ENCODE data around the gene EXOSC10.
"Not testable (repeated sequence)": the region's sequence is repeated elsewhere in the genome, so short reads cannot be mapped to it uniquely, and the experiment has no call there.

EXOSC10 gene

DNA sequence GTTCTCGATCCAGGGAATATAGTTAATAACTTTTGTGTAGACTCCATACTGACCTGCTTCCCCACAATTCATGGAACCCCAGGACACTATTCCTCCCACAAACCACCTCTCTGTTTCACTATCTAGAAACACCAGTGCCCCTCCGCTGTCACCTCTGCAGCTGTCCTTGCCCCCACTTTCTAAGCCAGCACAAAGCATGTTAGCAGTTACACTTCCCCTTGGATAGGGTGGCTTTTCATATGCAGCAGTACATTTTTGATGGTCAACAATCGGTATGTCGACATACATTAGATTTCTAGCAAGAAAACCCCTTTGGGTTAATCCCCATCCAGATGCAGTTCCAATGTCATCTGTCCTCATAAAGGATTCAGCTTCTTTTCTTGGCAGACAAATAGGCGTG, 72.8 kb downstream of the EXOSC10 start:
- TF ChIP-seq, protein P1, sequence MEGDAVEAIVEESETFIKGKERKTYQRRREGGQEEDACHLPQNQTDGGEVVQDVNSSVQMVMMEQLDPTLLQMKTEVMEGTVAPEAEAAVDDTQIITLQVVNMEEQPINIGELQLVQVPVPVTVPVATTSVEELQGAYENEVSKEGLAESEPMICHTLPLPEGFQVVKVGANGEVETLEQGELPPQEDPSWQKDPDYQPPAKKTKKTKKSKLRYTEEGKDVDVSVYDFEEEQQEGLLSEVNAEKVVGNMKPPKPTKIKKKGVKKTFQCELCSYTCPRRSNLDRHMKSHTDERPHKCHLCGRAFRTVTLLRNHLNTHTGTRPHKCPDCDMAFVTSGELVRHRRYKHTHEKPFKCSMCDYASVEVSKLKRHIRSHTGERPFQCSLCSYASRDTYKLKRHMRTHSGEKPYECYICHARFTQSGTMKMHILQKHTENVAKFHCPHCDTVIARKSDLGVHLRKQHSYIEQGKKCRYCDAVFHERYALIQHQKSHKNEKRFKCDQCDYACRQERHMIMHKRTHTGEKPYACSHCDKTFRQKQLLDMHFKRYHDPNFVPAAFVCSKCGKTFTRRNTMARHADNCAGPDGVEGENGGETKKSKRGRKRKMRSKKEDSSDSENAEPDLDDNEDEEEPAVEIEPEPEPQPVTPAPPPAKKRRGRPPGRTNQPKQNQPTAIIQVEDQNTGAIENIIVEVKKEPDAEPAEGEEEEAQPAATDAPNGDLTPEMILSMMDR (conservative IDR thresholded peaks at IDR 0.05; ENCODE audit: control insufficient read depth, insufficient read depth, low read depth, low read length), result no peak
- no peak overlapping the region for H3K4me3 ChIP-seq (ENCODE audit: control insufficient read depth, low read depth, low read length)
- DNase-seq (ENCODE audit: low read depth), result no peak

DNA sequence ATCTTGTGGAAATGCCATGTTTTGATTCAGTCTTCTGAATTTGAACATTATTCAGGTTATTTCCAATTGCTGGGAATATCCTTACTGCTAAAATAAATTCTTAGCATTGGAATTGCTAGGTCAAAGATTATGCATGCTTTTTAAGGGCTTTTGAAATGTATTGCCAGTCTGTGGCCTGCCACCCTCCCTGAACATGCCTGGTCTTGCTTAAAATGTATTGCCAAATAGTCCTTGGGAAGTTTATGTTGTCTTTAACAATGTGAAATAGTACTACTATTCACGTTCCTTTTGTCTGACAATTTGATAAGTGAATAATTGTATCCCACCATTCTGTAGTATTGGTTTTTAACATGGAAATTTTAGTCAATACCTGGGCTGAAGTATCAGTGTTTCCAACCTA, 73.6 kb downstream of the EXOSC10 start:
- TF ChIP-seq, protein P1 (conservative IDR thresholded peaks at IDR 0.05; ENCODE audit: control insufficient read depth, insufficient read depth, low read depth, low read length), result no peak
- no peak for DNase-seq (ENCODE audit: low read depth)
- no peak overlapping the region for H3K4me3 ChIP-seq (ENCODE audit: control insufficient read depth, low read depth, low read length)

DNA sequence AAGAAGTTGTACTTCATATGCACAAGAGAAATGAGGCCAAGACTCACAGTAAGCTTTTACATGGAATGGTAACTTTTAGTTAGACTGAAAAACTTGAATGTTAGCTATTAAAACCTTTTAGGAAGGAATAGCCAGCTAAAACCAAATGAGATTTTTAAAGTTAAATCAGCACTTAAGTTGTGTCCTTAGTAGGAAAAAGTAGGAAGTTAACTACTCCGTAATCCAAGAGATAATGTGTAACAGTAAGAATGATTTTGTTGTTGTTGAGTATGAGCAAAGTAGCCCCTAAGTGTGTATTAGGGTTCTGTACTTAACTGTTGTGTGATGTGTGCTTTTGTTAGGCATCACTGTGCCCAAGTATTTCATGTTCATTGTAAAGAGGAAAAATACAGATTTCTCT, 74.1 kb downstream of the EXOSC10 start:
- TF ChIP-seq, protein P1 (conservative IDR thresholded peaks at IDR 0.05; ENCODE audit: control insufficient read depth, insufficient read depth, low read depth, low read length), result no peak

DNA sequence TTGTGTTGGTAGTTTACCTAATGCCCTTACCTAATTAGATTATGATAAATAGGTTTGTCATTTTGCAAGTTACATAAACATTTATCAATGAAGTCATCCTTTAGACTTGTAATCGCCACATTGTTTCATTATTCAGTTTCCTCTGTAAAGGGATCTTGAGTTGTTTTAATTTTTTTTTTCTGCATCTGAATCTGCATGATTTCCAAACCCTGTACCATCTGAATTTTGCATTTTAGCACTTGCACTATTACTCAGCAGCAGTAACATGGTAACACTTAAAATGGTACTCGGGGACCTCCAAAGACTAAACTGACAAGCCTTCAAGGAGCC, 74.8 kb downstream of the EXOSC10 start:
- TF ChIP-seq, protein P1 (conservative IDR thresholded peaks at IDR 0.05; ENCODE audit: control insufficient read depth, insufficient read depth, low read depth, low read length), result no peak
- no peak overlapping the region for H3K4me3 ChIP-seq (ENCODE audit: control insufficient read depth, low read depth, low read length)
- DNase-seq (ENCODE audit: low read depth), result no peak

More for the DNA sequence above, 74.1 kb downstream of the EXOSC10 start:
- no peak for DNase-seq (ENCODE audit: low read depth)
- H3K4me3 ChIP-seq (ENCODE audit: control insufficient read depth, low read depth, low read length), result no peak overlapping the region

DNA sequence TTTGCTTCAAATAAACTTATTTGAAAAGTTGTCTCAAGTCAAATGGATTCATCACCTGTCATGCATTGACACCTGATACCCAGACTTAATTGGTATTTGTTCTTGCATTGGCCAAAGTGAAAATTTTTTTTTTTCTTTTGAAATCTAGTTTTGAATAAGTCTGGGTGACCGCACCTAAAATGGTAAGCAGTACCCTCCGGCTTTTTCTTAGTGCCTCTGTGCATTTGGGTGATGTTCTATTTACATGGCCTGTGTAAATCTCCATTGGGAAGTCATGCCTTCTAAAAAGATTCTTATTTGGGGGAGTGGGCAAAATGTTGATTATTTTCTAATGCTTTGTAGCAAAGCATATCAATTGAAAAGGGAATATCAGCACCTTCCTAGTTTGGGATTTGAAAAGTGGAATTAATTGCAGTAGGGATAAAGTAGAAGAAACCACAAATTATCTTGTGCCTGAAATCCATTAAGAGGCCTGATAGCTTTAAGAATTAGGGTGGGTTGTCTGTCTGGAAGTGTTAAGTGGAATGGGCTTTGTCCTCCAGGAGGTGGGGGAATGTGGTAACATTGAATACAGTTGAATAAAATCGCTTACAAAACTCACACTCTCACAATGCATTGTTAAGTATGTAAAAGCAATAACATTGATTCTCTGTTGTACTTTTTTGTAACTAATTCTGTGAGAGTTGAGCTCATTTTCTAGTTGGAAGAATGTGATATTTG, 75.4 kb downstream of the EXOSC10 start:
- DNase-seq (ENCODE audit: low read depth), result no peak
- TF ChIP-seq, protein P1 (conservative IDR thresholded peaks at IDR 0.05; ENCODE audit: control insufficient read depth, insufficient read depth, low read depth, low read length), result no peak
- H3K4me3 ChIP-seq (ENCODE audit: control insufficient read depth, low read depth, low read length), result no peak overlapping the region

DNA sequence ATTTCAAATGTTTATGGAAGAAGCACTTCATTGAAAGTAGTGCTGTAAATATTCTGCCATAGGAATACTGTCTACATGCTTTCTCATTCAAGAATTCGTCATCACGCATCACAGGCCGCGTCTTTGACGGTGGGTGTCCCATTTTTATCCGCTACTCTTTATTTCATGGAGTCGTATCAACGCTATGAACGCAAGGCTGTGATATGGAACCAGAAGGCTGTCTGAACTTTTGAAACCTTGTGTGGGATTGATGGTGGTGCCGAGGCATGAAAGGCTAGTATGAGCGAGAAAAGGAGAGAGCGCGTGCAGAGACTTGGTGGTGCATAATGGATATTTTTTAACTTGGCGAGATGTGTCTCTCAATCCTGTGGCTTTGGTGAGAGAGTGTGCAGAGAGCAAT, 76.5 kb downstream of the EXOSC10 start:
- no peak for DNase-seq (ENCODE audit: low read depth)
- TF ChIP-seq, protein P1 (conservative IDR thresholded peaks at IDR 0.05; ENCODE audit: control insufficient read depth, insufficient read depth, low read depth, low read length), result no peak
- no peak overlapping the region for H3K4me3 ChIP-seq (ENCODE audit: control insufficient read depth, low read depth, low read length)

DNA sequence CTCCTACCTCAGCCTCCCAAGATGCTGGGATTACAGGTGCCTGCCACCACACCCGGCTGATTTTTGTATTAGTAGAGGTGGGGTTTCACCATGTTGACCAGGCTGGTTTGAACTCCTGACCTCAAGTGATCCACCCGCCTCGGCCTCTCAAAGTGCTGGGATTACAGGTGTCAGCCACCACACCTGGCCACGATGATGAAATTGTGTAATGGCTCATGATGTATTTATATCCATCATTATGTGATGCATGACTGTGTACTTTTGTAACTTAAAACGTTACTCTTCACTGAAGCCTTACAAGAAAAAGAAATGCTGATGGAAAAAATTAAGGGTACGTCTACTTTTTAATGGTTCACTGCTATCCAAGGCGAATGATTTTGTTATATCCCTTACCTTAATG, 79.7 kb downstream of the EXOSC10 start:
- no peak overlapping the region for H3K4me3 ChIP-seq (ENCODE audit: control insufficient read depth, low read depth, low read length)
- TF ChIP-seq, protein P1 (conservative IDR thresholded peaks at IDR 0.05; ENCODE audit: control insufficient read depth, insufficient read depth, low read depth, low read length), result no peak
- no peak for DNase-seq (ENCODE audit: low read depth)

DNA sequence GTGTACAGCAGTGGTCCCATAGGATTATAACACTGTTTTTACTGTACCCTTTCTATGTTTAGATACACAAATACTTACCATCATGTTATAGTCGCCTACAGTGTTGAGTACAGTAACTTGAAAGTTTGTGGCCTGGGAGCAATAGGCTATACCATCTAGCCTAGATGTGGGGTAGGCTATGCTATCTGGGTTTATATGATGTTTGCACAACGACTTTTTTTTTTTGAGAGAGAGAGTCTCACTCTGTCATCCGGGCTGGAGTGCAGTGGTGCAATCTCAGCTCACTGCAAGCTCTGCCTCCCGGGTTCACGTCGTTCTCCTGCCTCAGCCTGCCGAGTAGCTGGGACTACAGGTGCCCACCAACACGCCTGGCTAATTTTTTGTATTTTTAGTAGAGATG, 80.3 kb downstream of the EXOSC10 start:
- not testable (repeated sequence) for H3K4me3 ChIP-seq (ENCODE audit: control insufficient read depth, low read depth, low read length); DNase-seq (ENCODE audit: low read depth)

Data from fibroblast of mammary gland (primary cell).